Liver (tissue), 9 donors: ENCODE results near the gene IFNLR1. TPM values are rescaled to one million over a fixed set of nuclear protein-coding genes. Genes with fewer than 3 reads are reported as not detected.

Experiments
- DNase-seq: peaks from one replicate; pipeline ENCODE4 v3.0.0-alpha.2; 2017; ENCODE audit warnings: low spot score
- H3K27ac ChIP-seq, 2 donors: one replicate each; pipeline ENCODE4 v1.7.0; 2013; ENCODE audit warnings: inconsistent platforms in 2 of 2, low read length in 2 of 2, control low read depth in 1 of 2, low read depth in 1 of 2, mild to moderate bottlenecking in 1 of 2
- H3K27me3 ChIP-seq, 4 donors: one replicate each; pipeline versions ENCODE4 v1.6.1 to v1.7.0; 2013; ENCODE audit warnings: low read length in 3 of 4, inconsistent platforms in 1 of 4, mild to moderate bottlenecking in 1 of 4, moderate library complexity in 1 of 4; ENCODE audit not compliant: control insufficient read depth in 4 of 4, insufficient read depth in 4 of 4
- H3K36me3 ChIP-seq, 4 donors: one replicate each; pipeline versions ENCODE4 v1.6.1 to v1.7.0; 2013; ENCODE audit warnings: low read length in 3 of 4, mild to moderate bottlenecking in 3 of 4, low read depth in 1 of 4, moderate library complexity in 1 of 4; ENCODE audit not compliant: control insufficient read depth in 4 of 4, insufficient read depth in 3 of 4
- H3K4me1 ChIP-seq, 4 donors: one replicate each; pipeline versions ENCODE4 v1.6.1 to v1.7.0; 2013; ENCODE audit warnings: low read length in 3 of 4, mild to moderate bottlenecking in 3 of 4, moderate library complexity in 1 of 4; ENCODE audit not compliant: control insufficient read depth in 4 of 4, insufficient read depth in 4 of 4
- H3K4me3 ChIP-seq, 3 donors: one replicate each; pipeline versions ENCODE4 v1.6.1 to v1.7.0; 2013; ENCODE audit warnings: low read length in 3 of 3, control low read depth in 1 of 3, low read depth in 1 of 3, mild to moderate bottlenecking in 1 of 3
- H3K9ac ChIP-seq, 2 donors: one replicate each; pipeline ENCODE4 v1.7.0; 2013; ENCODE audit warnings: low read length in 2 of 2, mild to moderate bottlenecking in 2 of 2, moderate library complexity in 2 of 2, control low read depth in 1 of 2, low read depth in 1 of 2
- H3K9me3 ChIP-seq, 4 donors: one replicate each; pipeline versions ENCODE4 v1.6.1 to v1.7.0; 2013; ENCODE audit warnings: low read length in 3 of 4; ENCODE audit not compliant: control insufficient read depth in 4 of 4
- EGR1 ChIP-seq, 2 donors: IDR thresholded peaks; 2 replicates each; pipeline ENCODE4 v1.6.1; 2016 to 2018; ENCODE audit warnings: antibody characterized with exemption in 2 of 2, low read depth in 2 of 2
- FOXA1 ChIP-seq: IDR thresholded peaks from 2 replicates; pipeline ENCODE4 v1.6.1; 2016; ENCODE audit warnings: antibody characterized with exemption
- FOXA2 ChIP-seq: IDR thresholded peaks from 2 replicates; pipeline ENCODE4 v1.6.1; 2016; ENCODE audit warnings: antibody characterized with exemption
- GABPA ChIP-seq, 2 donors: IDR thresholded peaks in 1 of 2; conservative IDR thresholded peaks in 1 of 2; 2 replicates each; pipeline ENCODE4 v1.6.1; 2016; ENCODE audit warnings: antibody characterized with exemption in 2 of 2, mild to moderate bottlenecking in 1 of 2, moderate library complexity in 1 of 2
- HNF4A ChIP-seq, 2 donors: conservative IDR thresholded peaks; 2 replicates each; pipeline ENCODE4 v1.6.1; 2016; ENCODE audit warnings: antibody characterized with exemption in 2 of 2, mild to moderate bottlenecking in 2 of 2
- HNF4G ChIP-seq: IDR thresholded peaks from 2 replicates; pipeline ENCODE4 v1.6.1; 2016; ENCODE audit warnings: antibody characterized with exemption
- JUND ChIP-seq, 2 donors: IDR thresholded peaks; 2 replicates each; pipeline ENCODE4 v1.6.1; 2016; ENCODE audit warnings: antibody characterized with exemption in 2 of 2
- MAX ChIP-seq: IDR thresholded peaks from 2 replicates; pipeline ENCODE4 v1.6.1; 2016; ENCODE audit warnings: antibody characterized with exemption
- NR2F2 ChIP-seq: IDR thresholded peaks from 2 replicates; pipeline ENCODE4 v1.6.1; 2016; ENCODE audit warnings: antibody characterized with exemption
- RAD21 ChIP-seq, 2 donors: IDR thresholded peaks; 2 replicates each; pipeline ENCODE4 v1.6.1; 2016; ENCODE audit warnings: antibody characterized with exemption in 2 of 2, mild to moderate bottlenecking in 2 of 2
- RXRA ChIP-seq, 2 donors: IDR thresholded peaks; 2 replicates each; pipeline ENCODE4 v1.6.1; 2017 to 2018; ENCODE audit warnings: antibody characterized with exemption in 2 of 2, mild to moderate bottlenecking in 1 of 2
- SP1 ChIP-seq: IDR thresholded peaks from 2 replicates; pipeline ENCODE4 v1.6.1; 2018; ENCODE audit warnings: antibody characterized with exemption, mild to moderate bottlenecking
- TAF1 ChIP-seq: conservative IDR thresholded peaks from 2 replicates; pipeline ENCODE4 v1.6.1; 2016; ENCODE audit warnings: antibody characterized with exemption, mild to moderate bottlenecking
- YY1 ChIP-seq: IDR thresholded peaks from 2 replicates; pipeline ENCODE4 v1.6.1; 2016; ENCODE audit warnings: antibody characterized with exemption, mild to moderate bottlenecking
- ZBTB33 ChIP-seq: IDR thresholded peaks from 2 replicates; pipeline ENCODE4 v1.6.1; 2016; ENCODE audit warnings: antibody characterized with exemption
- WGBS: extraction: QIAGEN DNeasy Blood & Tissue Kit; methylation state at CpG from one replicate; pipeline ENCODE4 v1.1.7; 2013; 5-methylcytosine and 5-hydroxymethylcytosine counted together
- polyA plus RNA-seq, 2 donors: library from polyadenylated mRNA; stranded (reverse) in 1 of 2; unstranded in 1 of 2; fragments of 200-250 nt in 1 of 2; fragments of >200 nt in 1 of 2; fragmentation: Nextera tagmentation in 1 of 2; extraction: Ambion mirVana in 1 of 2; gene quantifications; one replicate each; pipeline versions ENCODE4 v1.2.1 to v1.2.3, GENCODE V29; 2013 to 2015
- total RNA-seq, 2 donors: library from RNA; depleted of rRNA; stranded (reverse); fragments of >200 nt; gene quantifications; one replicate each; pipeline ENCODE4 v1.2.3, GENCODE V29; 2014
- TF ChIP-seq, protein P1 (sequence below): fragments of 150-350 bp; IDR thresholded peaks from 2 replicates; pipeline ENCODE4 v1.5.1; 2017; ENCODE audit warnings: improper control_type of control experiment, low read depth, low read length; ENCODE audit not compliant: missing input control
- TF ChIP-seq, protein P2 (sequence below): IDR thresholded peaks from 2 replicates; pipeline ENCODE4 v1.6.1; 2016; ENCODE audit warnings: antibody characterized with exemption, mild to moderate bottlenecking
- TF ChIP-seq, protein P3 (sequence below): IDR thresholded peaks from 2 replicates; pipeline ENCODE4 v1.6.1; 2016; ENCODE audit warnings: antibody characterized with exemption
- donor health status: healthy.
- donor health status: healthy.
- donor health status: healthy.
- donor health status: healthy.
- donor health status: healthy.

Gene IFNLR1
- total and polyA plus RNA-seq, 4 donors, result 2.2 to 6.4 (median 3.5) TPM

DNA sequence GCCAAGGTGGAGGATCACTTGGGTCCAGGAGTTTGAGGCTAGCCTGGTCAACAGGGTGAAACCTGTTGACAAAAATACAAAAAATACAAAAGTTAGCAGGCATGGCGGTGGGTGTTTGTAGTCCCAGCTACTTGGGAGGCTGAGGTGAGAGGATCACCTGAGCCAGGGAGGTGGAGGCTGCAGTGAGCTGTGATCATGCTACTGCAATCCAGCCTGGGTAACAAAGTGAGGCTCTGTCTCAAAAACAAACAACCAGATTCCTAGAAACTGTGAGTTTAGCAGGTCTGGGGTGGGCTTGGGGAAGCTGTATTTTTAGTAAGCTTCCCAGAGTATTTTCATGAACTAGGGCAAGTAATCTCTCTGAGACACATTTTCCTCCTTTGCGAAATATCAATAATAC lies 70.0 kb downstream of the IFNLR1 start:
- Histone ChIP-seq H3K36me3 (no peaks in the 10 kb centered on the region), H3K27ac (no peak overlapping the region), H3K27me3 (no peaks in the 10 kb centered on the region), H3K4me1 (peaks cover 0 to 22% (median 13%) of the 10 kb centered on the region in 4 donors), H3K9ac (no peak overlapping the region), H3K9me3 (no peaks in the 10 kb centered on the region), H3K4me3 (no peak overlapping the region)
- 96% methylated on average over 2 of the region's 2 CpGs for whole genome bisulfite sequencing
- DNase-seq, result no peak
- TF ChIP-seq FOXA1 (no peak), RXRA (IDR thresholded peaks at IDR 0.05) (no peak), NR2F2 (no peak), HNF4G (no peak), TAF1 (no peak), GABPA (IDR thresholded peaks at IDR 0.05 in 1 of 2, conservative IDR thresholded peaks at IDR 0.05 in 1 of 2) (no peak), JUND (IDR thresholded peaks at IDR 0.05) (no peak), SP1 (no peak), EGR1 (IDR thresholded peaks at IDR 0.05; ENCODE audit: low read depth in 2 of 2) (no peak), ZBTB33 (no peak), MAX (no peak), FOXA2 (no peak), YY1 (no peak), RAD21 (IDR thresholded peaks at IDR 0.05) (no peak), HNF4A (conservative IDR thresholded peaks at IDR 0.05) (no peak)
- TF ChIP-seq, protein P1, sequence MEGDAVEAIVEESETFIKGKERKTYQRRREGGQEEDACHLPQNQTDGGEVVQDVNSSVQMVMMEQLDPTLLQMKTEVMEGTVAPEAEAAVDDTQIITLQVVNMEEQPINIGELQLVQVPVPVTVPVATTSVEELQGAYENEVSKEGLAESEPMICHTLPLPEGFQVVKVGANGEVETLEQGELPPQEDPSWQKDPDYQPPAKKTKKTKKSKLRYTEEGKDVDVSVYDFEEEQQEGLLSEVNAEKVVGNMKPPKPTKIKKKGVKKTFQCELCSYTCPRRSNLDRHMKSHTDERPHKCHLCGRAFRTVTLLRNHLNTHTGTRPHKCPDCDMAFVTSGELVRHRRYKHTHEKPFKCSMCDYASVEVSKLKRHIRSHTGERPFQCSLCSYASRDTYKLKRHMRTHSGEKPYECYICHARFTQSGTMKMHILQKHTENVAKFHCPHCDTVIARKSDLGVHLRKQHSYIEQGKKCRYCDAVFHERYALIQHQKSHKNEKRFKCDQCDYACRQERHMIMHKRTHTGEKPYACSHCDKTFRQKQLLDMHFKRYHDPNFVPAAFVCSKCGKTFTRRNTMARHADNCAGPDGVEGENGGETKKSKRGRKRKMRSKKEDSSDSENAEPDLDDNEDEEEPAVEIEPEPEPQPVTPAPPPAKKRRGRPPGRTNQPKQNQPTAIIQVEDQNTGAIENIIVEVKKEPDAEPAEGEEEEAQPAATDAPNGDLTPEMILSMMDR, result no peak
- TF ChIP-seq, protein P2, sequence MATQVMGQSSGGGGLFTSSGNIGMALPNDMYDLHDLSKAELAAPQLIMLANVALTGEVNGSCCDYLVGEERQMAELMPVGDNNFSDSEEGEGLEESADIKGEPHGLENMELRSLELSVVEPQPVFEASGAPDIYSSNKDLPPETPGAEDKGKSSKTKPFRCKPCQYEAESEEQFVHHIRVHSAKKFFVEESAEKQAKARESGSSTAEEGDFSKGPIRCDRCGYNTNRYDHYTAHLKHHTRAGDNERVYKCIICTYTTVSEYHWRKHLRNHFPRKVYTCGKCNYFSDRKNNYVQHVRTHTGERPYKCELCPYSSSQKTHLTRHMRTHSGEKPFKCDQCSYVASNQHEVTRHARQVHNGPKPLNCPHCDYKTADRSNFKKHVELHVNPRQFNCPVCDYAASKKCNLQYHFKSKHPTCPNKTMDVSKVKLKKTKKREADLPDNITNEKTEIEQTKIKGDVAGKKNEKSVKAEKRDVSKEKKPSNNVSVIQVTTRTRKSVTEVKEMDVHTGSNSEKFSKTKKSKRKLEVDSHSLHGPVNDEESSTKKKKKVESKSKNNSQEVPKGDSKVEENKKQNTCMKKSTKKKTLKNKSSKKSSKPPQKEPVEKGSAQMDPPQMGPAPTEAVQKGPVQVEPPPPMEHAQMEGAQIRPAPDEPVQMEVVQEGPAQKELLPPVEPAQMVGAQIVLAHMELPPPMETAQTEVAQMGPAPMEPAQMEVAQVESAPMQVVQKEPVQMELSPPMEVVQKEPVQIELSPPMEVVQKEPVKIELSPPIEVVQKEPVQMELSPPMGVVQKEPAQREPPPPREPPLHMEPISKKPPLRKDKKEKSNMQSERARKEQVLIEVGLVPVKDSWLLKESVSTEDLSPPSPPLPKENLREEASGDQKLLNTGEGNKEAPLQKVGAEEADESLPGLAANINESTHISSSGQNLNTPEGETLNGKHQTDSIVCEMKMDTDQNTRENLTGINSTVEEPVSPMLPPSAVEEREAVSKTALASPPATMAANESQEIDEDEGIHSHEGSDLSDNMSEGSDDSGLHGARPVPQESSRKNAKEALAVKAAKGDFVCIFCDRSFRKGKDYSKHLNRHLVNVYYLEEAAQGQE, result no peak
- TF ChIP-seq, protein P3, sequence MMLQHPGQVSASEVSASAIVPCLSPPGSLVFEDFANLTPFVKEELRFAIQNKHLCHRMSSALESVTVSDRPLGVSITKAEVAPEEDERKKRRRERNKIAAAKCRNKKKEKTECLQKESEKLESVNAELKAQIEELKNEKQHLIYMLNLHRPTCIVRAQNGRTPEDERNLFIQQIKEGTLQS, result no peak
